A375 (cell line): ENCODE data around the gene SRCIN1. TPM values are rescaled to one million over a fixed set of nuclear protein-coding genes. Genes with fewer than 3 reads are reported as not detected.

Experiments used
- total RNA-seq: library from RNA; depleted of rRNA; stranded (reverse); fragments of >200 nt; shearing (Covaris generic); gene quantifications from 2 replicates; pipeline ENCODE4 v1.2.3, GENCODE V29; 2014; rRNA removed

Gene SRCIN1, protein sequence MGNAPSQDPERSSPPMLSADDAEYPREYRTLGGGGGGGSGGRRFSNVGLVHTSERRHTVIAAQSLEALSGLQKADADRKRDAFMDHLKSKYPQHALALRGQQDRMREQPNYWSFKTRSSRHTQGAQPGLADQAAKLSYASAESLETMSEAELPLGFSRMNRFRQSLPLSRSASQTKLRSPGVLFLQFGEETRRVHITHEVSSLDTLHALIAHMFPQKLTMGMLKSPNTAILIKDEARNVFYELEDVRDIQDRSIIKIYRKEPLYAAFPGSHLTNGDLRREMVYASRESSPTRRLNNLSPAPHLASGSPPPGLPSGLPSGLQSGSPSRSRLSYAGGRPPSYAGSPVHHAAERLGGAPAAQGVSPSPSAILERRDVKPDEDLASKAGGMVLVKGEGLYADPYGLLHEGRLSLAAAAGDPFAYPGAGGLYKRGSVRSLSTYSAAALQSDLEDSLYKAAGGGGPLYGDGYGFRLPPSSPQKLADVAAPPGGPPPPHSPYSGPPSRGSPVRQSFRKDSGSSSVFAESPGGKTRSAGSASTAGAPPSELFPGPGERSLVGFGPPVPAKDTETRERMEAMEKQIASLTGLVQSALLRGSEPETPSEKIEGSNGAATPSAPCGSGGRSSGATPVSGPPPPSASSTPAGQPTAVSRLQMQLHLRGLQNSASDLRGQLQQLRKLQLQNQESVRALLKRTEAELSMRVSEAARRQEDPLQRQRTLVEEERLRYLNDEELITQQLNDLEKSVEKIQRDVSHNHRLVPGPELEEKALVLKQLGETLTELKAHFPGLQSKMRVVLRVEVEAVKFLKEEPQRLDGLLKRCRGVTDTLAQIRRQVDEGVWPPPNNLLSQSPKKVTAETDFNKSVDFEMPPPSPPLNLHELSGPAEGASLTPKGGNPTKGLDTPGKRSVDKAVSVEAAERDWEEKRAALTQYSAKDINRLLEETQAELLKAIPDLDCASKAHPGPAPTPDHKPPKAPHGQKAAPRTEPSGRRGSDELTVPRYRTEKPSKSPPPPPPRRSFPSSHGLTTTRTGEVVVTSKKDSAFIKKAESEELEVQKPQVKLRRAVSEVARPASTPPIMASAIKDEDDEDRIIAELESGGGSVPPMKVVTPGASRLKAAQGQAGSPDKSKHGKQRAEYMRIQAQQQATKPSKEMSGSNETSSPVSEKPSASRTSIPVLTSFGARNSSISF
- 4.2 TPM in 2 replicates for total RNA-seq

DNA sequence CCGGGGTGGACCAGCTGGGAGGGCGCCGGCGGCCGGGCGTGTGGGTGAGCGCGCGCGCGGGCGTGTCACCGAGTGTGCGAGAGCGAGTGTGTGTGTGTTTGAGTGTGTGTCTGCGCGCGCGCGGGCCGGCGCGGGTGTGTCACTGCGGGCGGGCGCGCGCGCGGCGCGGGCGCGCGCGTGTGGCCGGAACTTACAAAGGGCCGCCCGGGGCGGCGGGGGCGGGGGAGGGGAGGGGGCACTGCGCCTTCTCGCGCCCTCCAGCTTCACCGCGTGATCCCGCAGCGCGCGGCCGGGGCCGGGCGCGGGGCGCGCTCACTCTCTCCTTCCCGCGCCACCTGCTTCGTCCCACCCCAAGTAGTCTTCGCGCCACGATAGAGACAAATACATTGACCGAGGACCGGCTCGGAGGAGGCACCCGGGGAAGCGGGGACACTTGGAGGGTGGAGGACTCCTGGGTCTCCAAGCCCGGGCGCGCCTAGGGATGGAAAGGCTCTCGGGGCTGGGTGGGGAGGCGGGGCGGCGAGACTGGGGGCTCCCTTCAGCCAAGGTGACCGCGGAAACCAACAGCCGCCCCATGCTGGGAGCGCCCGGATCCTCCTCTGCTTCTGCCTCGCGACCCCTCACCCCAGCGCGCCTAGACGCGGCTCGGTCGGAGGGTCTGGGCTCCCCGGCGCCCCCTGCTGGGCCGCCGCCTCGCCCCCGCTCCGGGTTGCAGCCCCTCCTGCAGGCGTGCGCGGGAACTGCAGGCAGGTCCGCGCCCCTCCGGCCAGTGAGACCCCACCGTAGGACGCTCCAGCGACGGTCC, at the start of gene SRCIN1:
Gene SRCIN1 (minus strand): TSS at position 112 of the 805 bp plus-strand sequence. CDS start 247 bp downstream, outside the sequence.

Other genes starting within 250 kb of the SRCIN1 start
- gene ARHGAP23, start 177.5 kb downstream of the SRCIN1 start, total RNA-seq, result 58.4 and 64.2 TPM in 2 replicates
- 8.9 and 11.2 TPM in 2 replicates for gene EPOP, start 69.0 kb upstream of the SRCIN1 start, total RNA-seq
- 46.3 and 60.3 TPM in 2 replicates for gene MLLT6, start 99.3 kb upstream of the SRCIN1 start, total RNA-seq
- gene CISD3, start 124.4 kb upstream of the SRCIN1 start, total RNA-seq, result 16.7 and 30.3 TPM in 2 replicates
- gene PCGF2, start 142.4 kb upstream of the SRCIN1 start, total RNA-seq, result 10.5 and 14.5 TPM in 2 replicates
- 353 and 359 TPM in 2 replicates for gene PSMB3, start 146.8 kb upstream of the SRCIN1 start, total RNA-seq
- 27.5 and 31.3 TPM in 2 replicates for gene PIP4K2B, start 193.6 kb upstream of the SRCIN1 start, total RNA-seq
- gene CWC25, start 219.4 kb upstream of the SRCIN1 start, total RNA-seq, result 26.7 and 30.2 TPM in 2 replicates
- gene RPL23, start 247.8 kb upstream of the SRCIN1 start, total RNA-seq, result 2,982 and 3,162 TPM in 2 replicates